Breast epithelium (tissue), 3 donors: Measurements from ENCODE around the gene TOR4A.

Experiments used
- CTCF ChIP-seq, 3 donors: fragments of 450-650 bp; IDR thresholded peaks; one replicate each; pipeline ENCODE4 v1.5.1; 2016 to 2017; ENCODE audit warnings: antibody characterized with exemption in 3 of 3, mild to moderate bottlenecking in 3 of 3, moderate library complexity in 3 of 3
- POLR2A ChIP-seq: fragments of 450-650 bp; IDR thresholded peaks from one replicate; pipeline ENCODE4 v1.6.1; 2016; ENCODE audit warnings: antibody characterized with exemption, mild to moderate bottlenecking, moderate library complexity
- POLR2AphosphoS5 ChIP-seq, 3 donors: sonication (generic); formaldehyde crosslinking; IDR thresholded peaks; one replicate each; pipeline ENCODE4 v1.6.1; 2017; ENCODE audit warnings: antibody characterized with exemption in 3 of 3

- no peak for TF ChIP-seq CTCF (IDR thresholded peaks at IDR 0.05)
- TF ChIP-seq POLR2A, result no peak
- no peak for TF ChIP-seq POLR2AphosphoS5 (IDR thresholded peaks at IDR 0.05)
These were observed 32.9 kb downstream of the TOR4A start for GRCh38 chr9:137310189-137311052.
